Measurements from ENCODE around the gene PRG3. TPM values are rescaled to one million over a fixed set of nuclear protein-coding genes. Genes with fewer than 3 reads are reported as not detected.

PRG3 gene
- total and polyA plus RNA-seq, 9 of the 15 experiments (the other 6 are each of a cell fraction or from before 2014, with no cell fraction given) = 0.18 to 0.55 (median 0.38) TPM; not detected in 6

DNA sequence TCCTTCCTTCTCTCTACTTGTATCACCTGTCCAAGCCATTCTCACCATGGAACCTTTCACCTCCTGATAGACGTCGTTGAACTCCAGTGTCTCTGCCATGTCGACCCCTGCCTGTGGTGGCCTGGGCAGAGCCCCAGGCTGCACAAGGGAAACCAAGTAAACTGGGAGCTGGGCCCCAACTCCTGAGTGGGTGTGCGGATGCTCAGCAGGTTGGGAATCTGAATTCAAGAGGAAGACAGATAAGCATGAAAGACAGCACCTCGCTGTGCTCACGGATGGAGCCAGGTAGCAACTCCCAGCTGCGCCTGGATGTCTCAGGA is 46.0 kb downstream of the PRG3 start:
- Histone ChIP-seq H3K9ac (ENCODE audit: insufficient read depth in 1 of 2, low read depth in 2 of 2, low read length in 2 of 2) (peak overlapping the region; percentile 90 to 97), H2AFZ (ENCODE audit: low read depth, low read length) (peak overlapping the region; percentile 99), H3K4me1 (replicated peaks in 1 of 2; ENCODE audit: control insufficient read depth in 2 of 2, insufficient read depth in 2 of 2, low read length in 2 of 2) (peaks cover 10 to 19% of the 10 kb centered on the region in 2 experiments; a peak in 4 of 5 replicates), H3K4me3 (peak overlapping the region; percentile 92), H3K9me1 (ENCODE audit: control insufficient read depth, insufficient read depth, low read length) (no peaks in the 10 kb centered on the region), H3K27ac (ENCODE audit: extremely low read depth, low read depth, low read length) (peak overlapping the region; percentile 86), H3K79me2 (ENCODE audit: control insufficient read depth, insufficient read depth, low read length) (peaks cover 40% of the 10 kb centered on the region), H4K20me1 (replicated peaks; ENCODE audit: control insufficient read depth, insufficient read depth, low read length) (no peaks in the 10 kb centered on the region; the same call in 1 of the 2 replicates), H3K36me3 (ENCODE audit: control insufficient read depth, insufficient read depth, low read length) (peaks cover 48% of the 10 kb centered on the region), H3K4me2 (ENCODE audit: insufficient read depth, low read length) (peak overlapping the region; percentile 91), H3K27me3 (ENCODE audit: control insufficient read depth in 2 of 2, insufficient read depth in 2 of 2, low read length in 2 of 2) (no peaks in the 10 kb centered on the region; a peak in 1 of 5 replicates), H3K9me3 (replicated peaks; ENCODE audit: control insufficient read depth, insufficient read depth, low read depth, low read length) (no peaks in the 10 kb centered on the region)
- peak; percentile 62 for FAIRE-seq
- no TSS peak for BruUV-seq (replicated peaks)
- ChIA-PET CTCF (ENCODE audit: low intra/inter-chr PET ratio) (no interaction called here), POLR2A (interaction anchor here (0.5 to 3.0 kb wide), 5 partner anchors 9 to 1676 kb away, joined by 3 to 28 read pairs (median 4); partner anchors contain the start of gene TNKS1BP1)
- intact Hi-C loops (cut with micrococcal nuclease) = no loop called here
- 4% methylated on average over 7 of the region's 7 CpGs for WGBS (ENCODE audit: insufficient coverage, low coverage, missing lambda C conversion rate)
- in situ Hi-C loops (cut with MboI) = no loop called here
- DNase-seq (ENCODE audit: extremely low read depth in 1 of 4, low spot score in 3 of 4) = no peak
- TF ChIP-seq HMGN3 (IDR thresholded peaks at IDR 0.05; ENCODE audit: borderline replicate concordance, extremely low read depth, insufficient read length, low read depth, low read length) = no peak
- no peak for TF ChIP-seq XRCC5 (IDR thresholded peaks at IDR 0.05; ENCODE audit: low read depth, low read length)
- TF ChIP-seq YY1 (IDR thresholded peaks at IDR 0.05; ENCODE audit: borderline replicate concordance in 1 of 3, control insufficient read depth in 1 of 3, extremely low read depth in 1 of 3, insufficient read depth in 3 of 3, insufficient read length in 1 of 3, insufficient replicate concordance in 2 of 3, low read depth in 1 of 3, low read length in 2 of 3) = peak in 1 of 3 experiments; percentile 3
- peak; percentile 42; the same call in 1 of the 2 replicates for TF ChIP-seq CTBP1 (IDR thresholded peaks at IDR 0.05; ENCODE audit: borderline replicate concordance)
- no peak; the same call in 2 of the 3 replicates for ATAC-seq

Data from K562 (cell line).